Endothelial cell of hepatic sinusoid (primary cell): Measurements from ENCODE around the gene PARD3B.

Source experiments
- in situ Hi-C: cut with HindIII; loops from 2 replicates; pipeline ENCODE4 v1.10.0; 2017; ENCODE audit warnings: low sequenced_read_pairs

The PARD3B gene

DNA sequence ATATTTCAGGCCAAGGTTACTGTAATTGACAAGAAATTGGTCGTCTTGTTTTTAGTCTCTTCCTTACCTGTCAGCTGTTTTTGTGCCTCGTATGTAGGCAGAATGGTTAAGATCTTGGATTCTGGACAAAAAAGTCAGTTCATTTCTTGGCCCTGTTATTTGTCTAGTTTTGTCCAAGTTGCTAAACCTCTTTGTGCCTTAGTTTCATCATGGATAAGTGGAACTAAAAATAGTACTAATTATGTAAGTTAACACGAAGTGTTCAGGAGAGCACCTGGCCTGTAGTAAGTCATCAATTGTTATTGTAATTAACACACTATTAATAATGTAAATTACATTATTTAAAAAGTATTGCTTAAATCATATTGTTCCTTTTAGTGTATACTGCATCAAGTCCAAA lies 148.0 kb downstream of the PARD3B start:
- in situ Hi-C loops = loop anchor here (5.0 to 10.0 kb wide), 3 partner anchors 66 to 688 kb away; no protein-coding TSS in a partner anchor

DNA sequence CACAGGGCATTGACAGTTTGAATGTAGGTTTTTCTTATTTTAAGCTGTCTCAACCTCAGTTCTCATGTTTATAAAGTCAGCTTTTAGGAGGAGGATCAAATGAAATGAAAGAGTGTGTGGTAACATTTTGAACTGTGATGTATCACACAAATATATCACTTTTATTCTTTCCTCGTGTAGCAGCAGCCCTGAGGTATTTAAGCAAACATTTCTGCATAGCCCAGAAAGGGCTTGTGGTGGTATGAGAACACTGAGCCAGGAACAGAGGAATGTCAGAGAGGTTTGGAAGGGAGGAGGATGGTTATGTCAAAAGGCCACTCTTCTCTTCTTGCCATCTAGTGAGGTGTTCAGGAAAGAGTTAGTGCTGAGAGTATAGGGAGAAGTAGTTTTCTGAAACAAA lies 150.2 kb downstream of the PARD3B start:
- in situ Hi-C loops = loop anchor here (10.0 kb wide), 1 partner anchor 691 kb away; no protein-coding TSS in a partner anchor

DNA sequence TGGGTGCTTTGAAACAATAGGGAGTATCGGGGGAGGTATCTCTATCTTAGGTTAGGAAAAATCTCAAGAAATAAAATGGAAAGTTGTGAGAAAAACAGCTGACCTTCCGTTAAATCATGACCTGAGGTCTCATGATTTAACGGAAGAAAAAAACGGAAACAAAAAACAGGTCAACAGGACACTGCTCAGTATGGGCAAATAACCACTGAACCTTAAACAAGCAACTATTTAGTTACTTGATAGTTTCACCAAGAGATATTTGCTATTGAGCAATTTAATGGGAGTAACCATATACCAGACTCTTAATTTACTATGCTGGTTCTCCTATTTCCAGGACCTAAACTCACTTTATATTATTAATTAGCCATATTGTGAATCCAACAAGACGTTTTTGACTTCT lies 150.8 kb downstream of the PARD3B start:
- in situ Hi-C loops = loop anchor here (10.0 kb wide), 1 partner anchor 691 kb away; no protein-coding TSS in a partner anchor

DNA sequence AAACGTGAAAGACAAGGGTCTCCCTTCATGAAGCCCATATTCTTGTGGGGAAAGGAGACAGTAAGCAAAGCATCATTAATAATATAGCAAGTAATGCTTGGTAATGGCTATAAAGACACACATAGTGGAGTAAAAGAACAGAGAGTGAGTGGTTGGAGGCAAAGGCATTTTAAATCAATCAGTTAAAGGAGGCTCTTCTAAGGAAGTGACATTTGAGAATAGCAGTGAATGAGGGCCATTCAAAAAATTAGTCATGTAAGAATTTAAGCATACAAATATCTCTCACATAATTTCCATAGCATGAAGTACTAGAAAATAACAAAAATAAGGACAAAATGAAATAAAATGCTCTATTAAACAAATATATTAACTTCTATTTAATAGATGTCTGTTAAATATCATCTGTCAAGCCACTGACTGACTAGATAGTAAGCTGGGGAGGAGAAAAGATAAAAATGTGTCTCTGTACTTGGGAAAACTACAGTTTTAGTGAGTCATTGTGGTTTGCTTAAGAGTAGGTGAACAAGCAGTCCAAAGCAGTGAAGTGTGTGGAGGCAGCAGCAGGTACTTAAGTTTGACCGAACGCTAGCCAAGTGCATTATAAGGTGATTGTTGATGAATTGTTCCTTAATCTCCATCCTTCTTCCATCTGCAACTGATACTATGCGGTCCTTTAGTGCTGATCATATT lies 160.1 kb downstream of the PARD3B start:
- in situ Hi-C loops = no loop called here

DNA sequence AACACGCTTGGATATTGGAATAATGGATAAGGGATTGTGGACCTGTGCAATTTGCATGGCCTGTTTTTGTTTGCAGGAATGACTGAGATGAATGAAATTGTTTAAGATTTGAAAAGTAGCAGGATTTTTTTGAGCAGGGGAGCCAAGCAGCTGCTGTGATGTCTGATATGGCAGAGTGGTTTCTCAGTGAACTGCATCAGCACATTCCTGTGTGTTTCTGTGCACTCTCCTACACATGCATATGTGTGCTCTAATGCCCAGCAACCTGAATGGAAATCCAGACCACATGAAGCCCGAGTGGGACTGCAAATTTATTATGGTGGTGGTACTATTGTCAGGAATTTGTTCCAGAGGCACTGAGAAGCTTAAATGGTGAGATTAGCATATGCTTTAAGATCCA lies 161.7 kb downstream of the PARD3B start:
- in situ Hi-C loops = no loop called here

DNA sequence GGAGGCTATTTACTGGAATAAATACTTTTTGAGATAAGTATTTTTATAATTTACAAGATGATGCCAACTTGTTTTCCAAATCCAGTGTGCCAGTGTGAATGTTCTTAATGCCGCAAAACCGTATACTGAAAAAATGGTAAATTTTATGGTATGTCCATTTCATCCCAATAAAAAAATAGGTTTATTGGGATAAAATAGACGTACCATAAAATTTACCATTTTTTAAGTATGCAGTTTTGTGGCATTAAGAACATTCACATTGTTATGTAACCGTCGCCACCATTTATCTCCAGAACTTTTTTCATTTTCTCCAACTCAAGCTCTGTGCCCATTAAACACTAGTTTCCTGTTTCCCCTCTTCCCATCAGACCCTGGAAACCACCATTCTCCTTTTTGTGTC lies 167.9 kb downstream of the PARD3B start:
- in situ Hi-C loops = no loop called here

DNA sequence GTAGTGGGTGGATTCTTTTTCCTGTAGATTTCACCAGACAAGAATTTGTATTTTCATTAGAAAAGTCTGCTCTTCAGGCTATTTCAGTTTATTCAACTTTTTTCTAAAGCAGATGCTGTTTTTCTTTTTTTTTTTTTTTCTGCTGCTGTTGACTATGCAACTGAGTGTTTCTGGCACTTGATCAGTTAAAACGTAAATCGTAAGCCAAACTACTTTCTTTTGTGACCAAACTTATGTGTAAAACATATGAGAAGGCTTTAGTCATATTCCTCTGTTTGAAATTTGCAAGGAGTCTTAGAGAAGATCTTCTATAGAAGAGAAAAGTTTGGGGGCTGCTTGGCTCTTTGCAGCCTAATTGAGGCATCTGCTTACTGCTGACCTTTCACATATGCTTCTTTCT lies 170.1 kb downstream of the PARD3B start:
- in situ Hi-C loops = no loop called here

DNA sequence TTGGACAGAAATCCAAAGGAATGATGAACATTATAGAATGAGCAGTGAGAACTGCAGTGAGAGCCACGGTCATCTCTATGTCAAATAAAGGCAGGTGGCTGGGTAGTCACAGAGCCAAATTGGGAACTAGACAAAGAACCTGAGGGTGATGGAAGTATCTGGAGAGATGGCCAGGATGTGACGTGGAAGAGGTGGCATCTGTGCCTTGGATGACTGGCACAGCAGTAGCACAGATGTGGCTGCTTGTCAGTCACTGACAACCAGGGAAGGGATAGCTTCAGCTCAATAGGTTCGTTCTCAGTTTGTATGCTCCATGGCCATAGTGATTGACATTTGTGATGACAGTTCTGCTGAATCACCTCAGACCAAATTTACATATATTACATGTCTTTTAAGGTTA lies 172.3 kb downstream of the PARD3B start:
- in situ Hi-C loops = no loop called here

DNA sequence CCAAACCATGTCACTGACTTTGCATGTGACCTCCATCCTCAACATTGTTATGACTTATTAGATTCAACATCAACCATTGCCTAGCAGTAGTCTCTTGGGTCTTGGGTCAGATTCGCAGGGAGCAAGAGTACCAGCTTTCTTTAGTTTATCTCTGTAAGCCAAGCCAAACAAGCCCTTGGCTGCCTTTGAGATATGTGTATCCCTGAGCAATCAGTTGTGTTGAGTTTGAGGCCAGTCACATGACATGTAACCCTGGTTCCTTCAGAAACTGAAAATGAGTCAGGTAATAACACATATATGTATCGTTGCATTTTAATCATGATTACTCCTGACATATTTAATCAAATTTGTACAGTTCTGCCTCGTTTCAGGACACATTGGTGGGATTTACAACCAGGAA lies 173.3 kb downstream of the PARD3B start:
- in situ Hi-C loops = no loop called here

DNA sequence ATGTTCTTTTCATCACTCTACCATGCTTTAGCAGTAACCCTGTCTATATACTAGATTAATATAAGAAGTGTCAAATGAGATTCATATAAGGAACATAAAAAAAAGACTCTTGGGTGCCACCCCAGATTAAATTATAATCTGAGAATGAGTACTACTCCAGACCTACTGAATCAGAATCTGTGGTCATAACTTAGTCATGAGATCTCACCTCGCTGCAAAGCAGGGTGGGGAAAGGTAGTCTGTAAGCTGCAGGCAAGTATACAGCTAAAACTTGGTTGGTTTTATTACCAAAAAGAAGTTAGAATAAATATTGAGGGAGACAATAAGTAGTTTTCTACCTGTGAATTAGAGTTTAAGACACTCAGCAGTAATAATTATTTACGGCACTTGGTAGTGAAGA lies 175.6 kb downstream of the PARD3B start:
- in situ Hi-C loops = no loop called here

DNA sequence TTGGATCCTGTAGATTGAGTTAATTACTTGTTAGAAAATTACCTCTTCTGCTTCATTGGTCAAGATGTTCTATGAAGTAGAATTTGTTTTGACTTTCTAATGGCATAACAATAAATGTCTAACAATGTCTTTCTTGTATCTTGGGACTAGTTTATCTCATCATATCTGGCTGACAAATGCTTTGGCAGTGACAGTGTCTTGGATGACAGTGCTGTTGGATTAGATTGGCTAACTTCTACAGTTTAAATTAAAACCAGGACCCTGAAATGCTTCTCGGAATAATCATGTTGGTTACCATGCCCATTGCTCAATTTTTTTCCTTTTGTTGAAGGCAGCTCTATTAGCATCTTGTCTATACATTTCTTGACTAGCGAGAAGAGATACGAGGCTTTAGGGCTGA lies 176.9 kb downstream of the PARD3B start:
- in situ Hi-C loops = no loop called here

DNA sequence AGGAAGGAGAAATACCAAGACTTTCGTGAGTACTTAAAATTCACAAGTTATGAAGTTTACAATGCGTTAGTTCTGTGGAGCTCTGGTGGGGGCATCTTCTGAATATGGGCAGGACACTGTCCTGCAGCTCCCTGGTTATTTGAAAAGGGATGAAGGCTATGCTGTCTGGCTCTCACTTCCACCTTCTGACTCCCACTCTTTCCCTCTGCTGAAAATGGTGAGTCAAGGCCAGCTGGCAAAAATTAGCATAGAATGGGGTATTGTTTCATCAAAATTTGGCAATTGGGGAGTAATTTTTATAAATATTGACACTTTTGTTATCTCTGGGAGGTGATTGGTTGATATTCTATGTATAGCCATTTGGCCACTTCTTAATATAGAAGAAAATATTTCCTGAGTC lies 177.4 kb downstream of the PARD3B start:
- in situ Hi-C loops = no loop called here

DNA sequence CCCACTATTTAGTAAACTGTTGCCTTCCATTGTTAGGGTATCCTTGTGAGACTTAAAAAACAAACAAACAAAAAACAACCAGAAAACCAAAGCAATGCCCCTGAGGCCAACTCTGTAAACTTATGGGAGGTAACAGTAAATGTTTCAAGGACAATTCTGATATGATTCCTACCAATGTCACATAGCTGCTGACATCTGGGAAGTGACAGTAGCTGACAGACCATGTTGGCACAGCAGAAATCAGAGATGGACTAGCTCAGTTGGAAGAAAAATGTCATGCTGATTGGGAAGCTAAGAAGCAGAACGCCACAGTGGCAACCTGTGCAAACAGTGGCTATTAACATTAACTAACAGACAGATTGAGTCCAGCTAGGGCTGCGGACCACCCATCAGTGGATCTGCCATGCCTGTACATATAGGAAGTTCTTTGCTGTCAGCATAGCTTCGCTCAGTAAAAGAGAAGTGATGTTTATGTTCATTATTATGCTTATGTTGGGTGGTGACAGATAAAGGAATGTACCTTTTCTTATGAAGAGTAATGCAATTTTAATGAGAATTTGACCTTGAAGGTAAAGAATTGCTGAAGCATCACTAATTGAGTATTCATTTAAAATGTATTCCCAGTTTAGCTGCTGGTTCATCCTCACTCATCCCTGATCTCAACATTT lies 180.6 kb downstream of the PARD3B start:
- in situ Hi-C loops = no loop called here

DNA sequence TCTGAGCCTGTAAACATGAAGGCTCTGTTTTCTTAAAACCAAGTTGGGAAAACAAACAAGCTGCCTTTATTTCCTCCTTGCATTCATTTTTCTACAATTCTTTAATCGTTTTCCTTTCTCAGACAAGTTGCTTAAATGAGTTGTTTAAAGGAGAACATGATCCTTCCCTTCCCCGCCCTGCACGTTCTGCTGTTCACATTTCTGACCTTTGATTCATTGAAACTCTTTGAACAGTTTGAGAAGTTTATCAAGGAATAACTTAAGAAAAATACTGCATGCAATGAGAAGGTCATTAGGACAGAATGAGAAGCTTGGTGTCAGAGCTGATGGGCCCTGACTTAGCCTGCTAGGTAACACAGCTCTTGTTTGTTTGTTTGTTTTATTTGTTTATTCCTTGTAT lies 181.6 kb downstream of the PARD3B start:
- in situ Hi-C loops = no loop called here

DNA sequence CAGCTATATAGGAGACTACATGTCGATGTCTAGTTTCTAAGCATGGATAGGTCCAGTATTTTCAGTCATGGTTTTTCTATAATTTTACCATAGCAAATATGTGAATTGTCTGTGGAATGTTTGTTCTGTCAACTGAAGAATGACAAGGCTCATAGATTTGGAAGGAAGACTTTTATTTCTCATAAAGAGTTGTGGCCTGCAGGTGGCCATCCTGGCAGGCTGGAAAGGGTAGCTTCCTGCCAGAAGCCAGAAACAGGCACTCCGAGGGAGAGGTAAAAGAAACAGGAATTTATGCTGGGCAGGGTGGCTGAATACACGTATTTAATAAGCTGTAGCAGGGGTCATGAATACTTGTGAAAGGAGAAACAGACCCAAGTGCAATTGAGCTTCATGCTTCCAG lies 182.1 kb downstream of the PARD3B start:
- in situ Hi-C loops = no loop called here

DNA sequence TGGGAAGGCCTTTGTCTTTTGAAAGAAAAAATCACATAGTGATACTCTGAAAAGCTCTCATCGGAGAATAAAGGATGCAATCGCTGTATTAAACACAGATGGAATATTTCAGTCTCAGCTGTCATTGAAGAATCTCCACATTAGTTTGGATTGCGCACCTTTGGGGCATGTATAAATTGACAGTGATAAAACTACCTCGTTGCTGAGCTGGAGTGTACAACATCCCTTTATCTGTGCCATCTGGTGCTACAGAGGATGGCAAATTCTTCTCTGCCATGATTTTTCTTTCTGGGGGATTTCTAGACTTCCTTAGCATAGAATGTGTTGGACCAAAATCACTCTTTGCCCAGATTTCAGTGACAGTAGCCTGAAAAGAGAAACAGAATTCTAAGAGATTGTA lies 185.3 kb downstream of the PARD3B start:
- in situ Hi-C loops = no loop called here

DNA sequence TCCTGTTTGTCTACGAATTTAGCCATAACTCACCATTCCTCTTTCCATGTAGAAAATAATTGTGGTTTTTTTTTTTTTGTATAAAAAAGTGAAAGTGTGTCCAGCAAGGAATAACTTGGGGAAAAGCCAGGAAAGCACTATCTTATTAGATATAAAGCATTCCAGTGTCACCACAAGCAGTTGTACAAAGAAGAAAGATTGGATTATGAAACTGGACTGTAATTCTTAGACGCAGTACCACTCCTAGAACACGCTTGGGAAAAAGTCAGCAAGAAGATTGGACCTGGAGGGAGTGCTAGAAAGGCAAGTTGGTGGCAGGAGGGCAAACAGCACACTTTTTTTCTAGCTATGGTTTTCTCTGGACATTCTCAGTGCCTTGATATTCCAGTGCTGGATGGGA lies 186.7 kb downstream of the PARD3B start:
- in situ Hi-C loops = no loop called here

DNA sequence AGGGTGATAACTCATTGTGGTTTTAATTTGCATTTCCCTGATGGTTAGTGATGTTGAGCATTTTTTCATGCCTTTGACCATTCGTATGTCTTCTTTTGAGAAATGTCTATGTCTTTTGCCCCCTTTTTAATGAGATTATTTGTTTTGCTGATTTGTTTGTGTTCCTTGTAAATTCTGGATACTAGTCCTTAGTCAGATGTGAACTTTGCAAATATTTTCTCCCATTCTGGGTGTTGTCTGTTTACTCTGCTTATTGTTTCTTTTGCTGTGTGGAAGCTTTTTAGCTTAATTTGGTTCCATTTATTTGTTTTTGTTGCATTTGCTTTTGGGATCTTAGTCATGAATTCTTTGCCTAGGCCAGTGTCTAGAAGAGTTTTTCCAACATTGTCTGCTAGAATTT lies 192.0 kb downstream of the PARD3B start:
- in situ Hi-C loops = no loop called here

DNA sequence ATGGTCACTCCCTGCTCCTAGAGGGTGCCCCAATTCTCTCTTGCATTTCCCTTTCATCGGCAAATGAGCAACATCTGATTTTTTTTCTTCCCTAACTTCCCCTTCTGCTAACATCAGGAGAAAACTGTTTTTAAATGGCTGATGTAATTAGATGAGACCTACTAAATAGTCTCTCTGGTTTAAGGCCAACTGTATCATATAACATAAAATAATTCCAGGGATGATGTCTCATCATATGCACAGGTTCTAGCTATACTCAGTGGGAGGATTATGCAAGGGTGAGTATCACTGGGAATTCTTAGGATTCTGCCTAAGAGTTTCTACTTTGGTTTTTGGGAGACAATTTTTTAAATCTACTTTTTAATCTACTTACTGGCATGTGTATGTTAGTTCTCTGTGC lies 193.4 kb downstream of the PARD3B start:
- in situ Hi-C loops = no loop called here

DNA sequence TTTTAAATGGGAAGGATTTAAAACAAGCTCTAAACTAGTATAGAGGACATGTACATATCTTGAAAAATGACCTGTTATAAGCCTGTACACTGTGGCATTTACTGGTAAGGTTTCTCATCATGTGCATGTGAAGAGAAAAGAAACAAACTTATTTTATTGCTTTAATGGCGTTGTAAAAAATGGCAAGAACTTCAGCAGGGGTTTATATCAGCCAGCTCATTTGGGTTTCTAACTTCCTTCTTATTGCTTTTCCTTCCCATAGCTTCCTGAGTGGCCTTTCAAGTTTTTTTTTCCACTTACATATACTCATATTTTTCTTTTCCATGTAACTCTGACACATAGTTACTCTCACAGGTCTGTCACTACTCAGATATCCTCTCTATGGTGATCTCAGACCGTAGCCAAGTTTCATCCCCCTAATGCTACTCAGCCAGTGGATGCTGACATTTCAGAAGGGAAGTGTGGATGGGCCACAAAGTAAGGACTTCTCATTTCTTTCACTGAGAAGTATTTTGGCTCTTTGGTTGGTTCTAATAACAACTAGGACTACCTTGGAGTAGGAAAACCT lies 198.2 kb downstream of the PARD3B start:
- in situ Hi-C loops = no loop called here

DNA sequence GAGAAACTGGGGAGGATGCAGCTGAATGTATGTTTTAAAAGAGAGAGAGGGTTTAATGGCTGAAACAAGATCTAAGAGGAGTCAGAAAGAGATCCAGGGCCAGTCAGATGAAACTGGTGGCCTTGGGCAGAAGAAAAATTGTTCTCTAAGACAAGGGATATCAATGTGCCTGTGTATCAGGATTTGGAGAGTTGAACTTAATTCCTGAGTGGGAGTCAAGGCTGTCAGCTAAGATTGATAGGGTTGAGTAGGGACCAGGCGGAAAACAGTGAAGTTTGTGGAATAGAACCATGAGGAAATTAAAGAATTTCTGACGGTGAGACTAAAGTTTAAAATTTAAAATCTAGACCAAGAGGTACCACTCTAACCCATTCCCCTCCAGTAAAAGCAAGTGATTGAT lies 199.2 kb downstream of the PARD3B start:
- in situ Hi-C loops = no loop called here

DNA sequence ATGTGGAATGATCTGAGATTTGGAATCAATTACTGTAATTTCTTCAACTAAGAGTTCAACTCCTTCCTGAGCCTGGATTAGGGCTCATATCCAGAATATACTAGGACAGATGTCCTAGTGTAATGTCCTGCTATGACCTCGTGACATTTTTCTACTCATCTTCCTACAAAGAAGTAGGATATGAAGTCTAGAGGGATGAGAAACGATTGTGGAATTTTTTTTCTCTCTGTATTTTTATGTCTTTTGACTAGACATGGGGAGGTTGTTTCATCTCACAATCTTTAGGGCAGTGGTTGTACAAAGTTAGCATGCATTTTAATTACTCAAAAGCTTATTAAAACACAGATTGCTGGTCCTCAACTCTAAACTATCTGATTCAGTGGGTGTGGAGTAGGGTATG lies 203.0 kb downstream of the PARD3B start:
- in situ Hi-C loops = no loop called here
